GM19239 (cell line): ENCODE data around the gene CD40.

Experiments
- DNase-seq: peaks from one replicate; pipeline ENCODE4 v3.0.0; 2011; ENCODE audit warnings: low spot score; ENCODE audit not compliant: insufficient read length
- FAIRE-seq: peaks from 2 replicates; lab custom pipeline; 2011; peaks lifted over from hg19 to GRCh38; lab: Jason Lieb, UNC

The CD40 gene

DNA sequence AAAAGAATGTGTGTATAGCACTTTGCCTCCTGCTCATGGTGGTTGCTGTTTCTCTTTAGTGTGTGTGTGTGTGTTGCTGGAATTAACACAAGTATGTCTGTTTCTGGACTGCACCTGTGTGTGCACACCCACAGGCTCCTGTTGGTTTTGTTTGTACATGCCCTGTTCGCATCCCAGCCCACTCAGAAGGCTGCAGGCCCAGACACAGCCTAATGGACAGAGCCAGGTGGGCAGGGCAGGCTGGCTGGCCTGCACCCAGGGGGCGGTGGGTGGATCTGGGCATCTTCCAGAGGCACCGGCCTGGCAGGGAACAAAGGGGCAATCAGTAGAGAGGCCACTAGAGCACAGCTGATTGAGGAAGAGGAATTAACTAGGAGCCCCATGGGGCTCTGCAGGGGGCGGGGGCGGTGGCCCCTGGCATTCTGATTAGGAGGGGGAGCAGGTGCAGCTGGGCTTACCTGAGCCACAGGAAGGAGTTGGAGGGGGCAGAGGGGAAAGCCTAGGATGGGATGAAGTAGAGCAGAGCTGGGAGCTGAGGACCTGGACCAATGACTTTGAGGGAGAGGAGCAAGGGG lies 21.9 kb downstream of the CD40 start:
- FAIRE-seq (no peak), DNase-seq (no peak)

DNA sequence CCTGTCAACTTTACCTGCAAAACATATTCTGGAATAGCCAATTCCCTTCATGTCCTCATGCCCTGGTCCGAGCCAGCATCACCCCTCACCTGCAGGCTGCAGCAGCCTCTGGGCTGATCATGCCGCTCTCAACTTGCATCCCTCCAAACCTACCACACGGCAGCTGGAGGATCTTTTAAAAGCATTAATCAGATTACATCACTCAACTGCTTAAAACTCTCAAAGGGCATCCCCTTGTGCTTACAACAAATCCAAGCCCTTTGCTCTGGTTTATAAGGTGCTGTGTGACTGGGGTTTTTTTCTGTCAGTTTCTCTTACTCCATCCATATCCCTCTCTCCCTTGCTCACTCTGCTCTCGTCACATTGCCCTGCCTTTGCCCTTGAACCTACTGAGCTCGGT lies 24.0 kb downstream of the CD40 start:
- FAIRE-seq, result no peak
- no peak for DNase-seq

DNA sequence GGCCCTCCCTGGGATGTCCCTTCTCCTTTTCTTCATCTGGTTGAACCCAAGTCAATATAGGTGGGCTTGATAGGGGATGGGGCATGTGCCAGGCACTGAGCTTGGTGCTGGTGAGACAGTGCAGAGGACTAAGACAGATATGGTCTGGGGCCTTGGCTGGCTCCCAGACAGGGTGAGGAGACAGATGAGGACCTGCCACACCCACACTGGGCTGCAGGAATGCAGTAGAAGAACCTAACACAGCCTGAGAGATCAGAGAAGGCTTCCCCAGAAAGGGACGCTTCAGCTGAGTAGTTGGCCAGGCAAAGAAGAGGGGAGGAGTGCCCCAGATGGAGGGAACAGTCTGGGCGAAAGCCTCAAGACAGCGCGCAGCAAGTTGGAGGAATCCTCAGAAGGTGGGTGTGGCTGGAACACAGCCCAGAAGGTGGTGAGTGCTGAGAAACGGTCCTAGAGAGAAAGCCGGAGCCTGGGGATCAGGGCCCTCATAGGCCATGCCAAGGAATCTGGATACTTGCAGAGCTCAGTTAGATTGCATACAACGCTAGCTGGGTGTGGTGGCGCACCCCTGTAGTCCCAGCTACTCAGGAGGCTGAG lies 26.4 kb downstream of the CD40 start:
- DNase-seq (no peak), FAIRE-seq (no peak)

DNA sequence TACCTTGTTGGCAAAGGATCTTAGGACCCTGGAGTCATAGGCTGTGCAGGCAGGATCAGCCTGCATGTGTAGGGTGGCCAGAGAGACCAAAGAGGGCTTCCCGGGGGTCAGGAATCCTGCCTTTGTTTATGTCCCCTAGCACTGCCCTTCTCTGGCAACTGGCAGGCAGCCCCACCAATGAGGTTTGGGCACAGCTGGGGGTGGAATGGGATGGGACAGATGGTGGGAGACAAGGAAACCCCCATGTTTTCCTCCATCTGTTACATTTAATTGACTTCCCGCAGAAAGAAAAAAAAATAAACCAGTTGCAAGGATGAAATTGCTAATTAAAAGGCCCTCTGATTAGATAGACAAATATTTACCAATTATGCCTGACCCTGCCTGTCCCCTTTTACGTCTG lies 27.6 kb downstream of the CD40 start:
- no peak for FAIRE-seq

GRCh38 chr20:46148313-46149208 lies 30.4 kb downstream of the CD40 start:
- no peak for FAIRE-seq
- no peak for DNase-seq

More for the DNA sequence above, 27.6 kb downstream of the CD40 start:
- DNase-seq, result no peak

- FAIRE-seq, result no peak
- DNase-seq, result no peak
These were observed 32.8 kb downstream of the CD40 start for GRCh38 chr20:46150943-46151342.

DNA sequence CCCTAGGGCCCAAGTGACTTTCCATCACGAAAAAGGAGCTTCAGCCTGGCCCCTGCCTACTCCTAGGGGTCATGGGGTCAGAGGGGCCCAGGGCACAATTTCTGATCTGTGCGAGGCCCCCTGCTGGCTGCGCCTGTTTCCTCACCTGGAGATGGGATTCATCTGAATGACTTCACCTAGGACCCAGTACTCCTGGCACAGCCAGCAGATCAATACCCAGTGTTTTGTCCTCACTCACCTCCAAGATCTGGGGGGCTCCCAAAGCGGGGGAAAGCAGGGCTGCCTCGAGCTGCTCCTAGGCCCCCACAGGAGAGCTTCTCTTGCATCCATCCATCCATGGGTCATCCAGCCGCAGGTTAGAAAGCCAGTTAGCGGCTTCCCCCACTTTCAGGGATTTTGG lies 33.8 kb downstream of the CD40 start:
- DNase-seq (peak; percentile 39), FAIRE-seq (no peak)

GRCh38 chr20:46152824-46153586 lies 34.9 kb downstream of the CD40 start:
- DNase-seq (no peak), FAIRE-seq (no peak)

GRCh38 chr20:46154305-46154704 lies 36.2 kb downstream of the CD40 start:
- DNase-seq, result no peak
- FAIRE-seq, result no peak

DNA sequence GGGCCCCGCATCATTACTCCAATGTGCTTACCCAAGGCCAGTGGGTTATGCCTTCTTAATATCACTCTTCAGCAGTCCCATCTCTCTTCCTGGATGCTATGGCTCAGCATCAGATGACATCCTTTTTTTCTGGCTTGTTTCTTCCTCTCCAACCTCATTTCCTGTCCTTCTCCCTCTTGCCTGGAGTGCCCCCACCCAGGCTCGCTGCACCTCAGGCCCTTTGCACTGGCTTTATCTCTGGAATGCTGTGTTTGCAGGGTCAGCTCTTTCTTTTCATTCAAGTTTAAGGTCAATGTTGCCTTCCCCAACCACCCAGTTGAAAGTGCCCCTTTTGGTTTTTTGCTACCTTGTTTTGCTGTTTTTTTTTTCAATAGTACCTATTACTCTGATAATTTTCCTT lies 36.7 kb downstream of the CD40 start:
- DNase-seq, result no peak
- no peak for FAIRE-seq

- no peak for DNase-seq
- no peak for FAIRE-seq
These were observed 38.0 kb downstream of the CD40 start for GRCh38 chr20:46156065-46156464.

- DNase-seq, result no peak
- FAIRE-seq, result no peak
These were observed 39.0 kb downstream of the CD40 start for GRCh38 chr20:46157076-46157592.

DNA sequence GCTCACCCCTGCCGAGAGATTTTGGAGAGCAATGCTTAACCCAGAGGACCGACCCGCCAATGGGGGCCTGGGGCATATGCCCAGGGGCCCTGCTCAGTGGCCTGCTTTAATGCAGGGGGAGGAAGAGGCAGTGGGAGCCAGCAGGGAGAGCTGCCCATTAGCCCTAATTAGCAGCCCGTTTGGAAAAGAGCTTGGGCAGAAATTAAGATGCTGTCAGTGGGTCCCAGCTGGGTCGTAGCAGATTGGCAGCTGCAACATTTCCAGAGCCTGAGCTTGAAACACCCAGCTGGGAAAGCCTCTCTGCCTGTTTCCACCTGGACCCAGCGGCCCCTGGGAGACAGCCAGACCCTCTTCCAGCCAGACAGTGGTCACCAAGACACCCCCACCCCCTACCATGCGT lies 39.5 kb downstream of the CD40 start:
- DNase-seq (no peak), FAIRE-seq (no peak)

- DNase-seq (no peak), FAIRE-seq (no peak)
These were observed 40.4 kb downstream of the CD40 start for GRCh38 chr20:46158476-46158987.

GRCh38 chr20:46159101-46159897 lies 41.2 kb downstream of the CD40 start:
- FAIRE-seq (no peak), DNase-seq (no peak)

GRCh38 chr20:46160661-46161060 lies 42.5 kb downstream of the CD40 start:
- DNase-seq (no peak), FAIRE-seq (no peak)

DNA sequence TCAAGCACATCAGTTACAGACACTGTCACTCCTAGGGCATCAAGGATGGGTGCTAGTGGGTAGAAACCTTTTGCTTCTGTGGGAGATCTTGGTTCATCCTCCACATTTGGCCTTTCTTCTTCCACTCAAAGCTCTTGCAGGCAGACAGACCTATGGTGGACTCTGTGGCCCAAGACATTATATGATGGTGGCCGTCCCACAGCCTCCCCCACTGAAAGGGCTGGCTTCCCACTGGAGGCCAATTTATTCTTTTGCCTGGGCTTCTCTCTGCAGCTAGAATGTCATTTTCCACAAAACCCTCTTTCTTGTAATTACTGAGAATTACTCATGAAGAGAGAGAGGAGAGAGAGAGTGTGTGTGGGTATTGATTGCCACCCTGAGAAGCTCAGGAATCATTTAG lies 43.8 kb downstream of the CD40 start:
- no peak for FAIRE-seq

DNA sequence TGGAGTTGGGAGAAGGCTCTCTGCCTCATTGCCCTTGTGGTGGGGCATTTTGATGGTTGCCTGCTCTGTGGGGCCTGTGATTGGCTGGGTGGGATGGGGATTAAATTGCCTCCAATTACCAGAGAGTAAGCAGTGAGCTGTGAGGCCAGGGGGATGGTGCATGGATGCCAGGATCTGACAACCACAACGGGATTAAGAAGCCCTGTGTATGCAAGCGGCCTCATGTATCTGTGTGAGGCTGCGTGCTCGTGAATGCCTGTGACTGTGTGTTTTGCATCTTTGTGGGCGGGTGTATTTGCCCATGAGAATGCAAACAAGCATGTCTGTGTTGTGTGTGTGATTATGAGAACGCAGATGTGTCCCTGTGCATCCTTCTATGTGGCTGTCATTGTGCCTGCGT lies 46.1 kb downstream of the CD40 start:
- DNase-seq (no peak), FAIRE-seq (no peak)

More for the DNA sequence above, 43.8 kb downstream of the CD40 start:
- no peak for DNase-seq

DNA sequence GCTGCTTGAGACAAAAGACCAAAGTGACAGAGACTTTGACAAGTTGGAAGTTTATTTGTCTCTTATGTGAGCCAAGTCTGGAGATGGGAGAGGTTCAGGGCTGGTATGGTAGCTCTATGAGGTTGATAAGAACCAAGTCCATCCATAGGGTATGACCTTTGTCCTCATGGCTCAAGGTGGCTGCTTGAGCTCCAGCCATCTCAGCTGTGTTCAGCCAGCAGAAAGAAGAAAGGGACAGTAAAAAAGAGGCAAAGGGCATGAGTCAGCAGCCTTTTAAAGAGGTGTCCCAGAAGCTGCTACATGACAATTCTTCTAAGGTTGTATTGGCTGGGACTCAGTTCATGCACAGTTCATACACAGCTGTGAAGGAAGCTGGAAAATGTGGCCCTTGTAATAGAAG lies 49.0 kb downstream of the CD40 start:
- no peak for DNase-seq
- FAIRE-seq, result no peak
